NCI-H2107 treated with DMSO at 0.1 percent for 48 hours (cell line): ENCODE data around the gene EIF3K.
A peak's percentile ranks its signal among the peaks of the same experiment; 100 is the strongest.

Experiments used
- DNase-seq: peaks from one replicate; lab custom pipeline; 2025; ENCODE audit not compliant: unreplicated experiment; lab: John Stamatoyannopoulos, UW

Gene EIF3K

DNA sequence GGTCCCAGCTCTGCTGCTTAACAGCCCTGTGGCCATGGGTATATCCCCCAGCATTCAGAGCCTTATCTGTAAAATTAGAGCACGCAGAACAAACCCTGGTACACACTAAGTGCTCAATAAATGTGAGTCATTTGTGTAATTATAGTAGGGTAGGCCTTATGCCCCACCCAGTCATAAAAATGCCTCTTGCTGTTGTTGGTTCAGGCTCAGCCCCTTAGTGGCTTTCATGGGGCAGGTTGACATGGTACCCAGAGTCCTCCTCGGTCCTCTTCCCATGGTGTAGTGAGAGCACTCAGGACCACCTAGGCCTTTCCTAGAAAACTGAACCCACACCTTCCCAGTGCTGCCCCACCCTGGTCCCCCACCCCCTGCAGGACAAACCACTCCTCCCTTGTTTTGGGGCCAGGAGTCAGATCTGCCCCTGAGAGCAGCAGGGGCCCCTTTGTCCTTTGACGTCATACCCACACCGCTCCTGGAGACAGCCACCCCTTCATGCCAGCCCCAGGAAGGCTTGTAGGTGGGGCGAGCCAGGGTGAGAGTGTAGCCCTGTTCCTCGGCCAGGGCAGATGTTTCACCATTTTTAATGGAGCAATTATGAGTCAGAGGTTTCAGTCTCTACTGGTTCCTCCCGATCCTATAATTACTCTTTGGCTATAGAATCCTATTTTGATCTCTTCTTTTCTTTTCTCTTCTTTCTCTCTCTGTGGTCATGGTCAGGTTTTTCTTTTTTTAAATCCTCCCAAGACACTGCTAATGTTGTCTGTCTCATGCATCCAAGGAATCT is 65.3 kb downstream of the EIF3K start:
- DNase-seq, result no peak

DNA sequence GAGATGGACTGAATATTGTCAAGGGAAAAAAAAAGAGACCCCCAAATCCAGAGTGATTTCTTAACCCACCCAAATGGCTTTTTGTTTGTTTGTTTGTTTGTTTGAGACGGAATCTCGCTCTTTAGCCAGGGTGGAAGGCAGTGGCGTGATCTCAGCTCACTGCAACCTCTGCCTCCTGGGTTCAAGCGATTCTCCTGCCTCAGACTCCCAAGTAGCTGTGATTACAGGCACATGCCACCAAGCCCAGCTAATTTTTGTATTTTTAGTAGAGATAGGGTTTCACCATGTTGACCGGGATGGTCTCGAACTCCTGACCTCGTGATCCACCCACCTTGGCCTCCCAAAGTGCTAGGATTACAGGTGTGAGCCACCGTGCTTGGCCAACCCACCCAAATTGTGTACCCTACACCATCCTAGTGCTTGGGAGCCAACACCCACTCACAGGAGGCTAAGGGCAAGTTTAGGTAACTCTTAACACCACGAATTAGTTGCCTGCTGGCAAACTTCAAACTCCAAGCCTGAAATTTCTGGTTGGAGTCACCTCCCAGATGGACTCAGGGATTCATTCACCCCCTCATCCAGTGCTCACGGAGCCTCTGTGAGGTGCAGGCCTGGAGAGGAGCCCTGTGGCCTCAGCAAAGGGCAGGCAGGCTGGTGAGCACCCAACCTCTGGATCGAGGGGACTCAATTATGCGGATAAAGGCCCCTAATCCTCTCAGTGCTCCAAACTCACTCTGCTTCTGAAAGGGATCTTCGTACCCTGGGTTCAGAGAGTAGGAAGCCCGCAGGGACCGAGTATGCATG is 66.1 kb downstream of the EIF3K start:
- DNase-seq, result no peak

DNA sequence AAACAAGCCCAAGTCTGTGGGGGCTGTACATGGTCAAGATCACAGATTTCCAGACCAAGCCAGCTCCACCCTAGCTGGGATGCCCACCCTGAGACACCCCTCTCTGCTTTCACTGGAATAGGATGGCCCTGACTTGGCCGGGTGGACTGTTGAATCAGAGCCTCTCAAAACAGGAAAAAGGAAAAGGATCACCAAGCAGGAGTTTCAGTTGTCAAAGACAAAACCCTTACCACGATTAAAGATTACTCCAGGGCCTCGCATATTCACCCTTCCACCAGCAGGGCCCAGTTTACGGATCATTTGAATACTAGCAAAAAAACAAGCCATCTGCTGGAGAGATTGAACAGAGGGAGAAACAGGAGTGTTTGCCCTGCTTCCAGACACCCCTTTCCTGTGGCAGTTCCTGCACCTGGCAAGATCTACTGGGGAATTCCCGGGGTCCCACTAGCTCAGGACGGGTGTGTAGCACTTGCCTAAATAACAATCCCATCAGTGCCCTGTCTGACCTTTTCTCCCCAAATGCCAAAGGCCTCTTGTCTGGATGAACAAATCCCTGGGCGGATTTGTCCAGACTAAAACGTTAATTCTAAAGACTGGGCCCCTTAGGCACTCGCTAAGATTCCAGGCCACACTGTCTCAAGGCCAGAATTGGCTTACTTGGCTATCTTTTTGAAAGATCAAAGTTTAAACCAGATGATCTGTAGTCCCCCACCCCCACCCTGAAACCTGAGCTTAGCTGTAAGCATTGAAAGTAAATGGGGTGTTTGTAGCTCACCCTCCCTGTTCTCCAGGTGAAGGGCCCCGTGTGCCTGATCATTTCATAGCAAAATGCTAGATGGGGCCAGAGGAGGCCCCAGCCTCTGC is 66.9 kb downstream of the EIF3K start:
- DNase-seq, result peak; percentile 64

DNA sequence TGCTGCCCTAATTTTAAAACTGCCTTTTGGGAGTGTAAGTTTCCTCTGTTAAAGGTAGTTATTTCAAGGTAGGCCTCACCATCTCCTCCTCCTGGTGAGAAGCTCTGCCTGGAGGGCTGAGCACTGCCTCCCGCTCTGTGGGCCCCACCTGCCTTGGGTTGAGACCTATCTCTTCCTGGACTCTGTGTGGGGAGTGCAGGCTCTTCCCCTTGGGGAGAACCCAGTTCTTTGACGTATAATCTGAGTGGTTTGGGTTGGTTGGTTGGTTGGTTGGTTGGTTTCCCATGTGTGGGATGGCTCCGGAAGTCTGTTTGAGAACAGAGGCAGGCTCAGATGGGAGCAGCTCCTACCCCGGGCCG is 67.5 kb downstream of the EIF3K start:
- no peak for DNase-seq
